Measurements from ENCODE around the gene RBM38. TPM values are rescaled to one million over a fixed set of nuclear protein-coding genes. Genes with fewer than 3 reads are reported as not detected.
"Not testable (repeated sequence)": the region's sequence is repeated elsewhere in the genome, so short reads cannot be mapped to it uniquely, and the experiment has no call there.

The RBM38 gene
- total RNA-seq, 6 donors from 2014 or later = 14.7 to 27.5 (median 22.3) TPM

DNA sequence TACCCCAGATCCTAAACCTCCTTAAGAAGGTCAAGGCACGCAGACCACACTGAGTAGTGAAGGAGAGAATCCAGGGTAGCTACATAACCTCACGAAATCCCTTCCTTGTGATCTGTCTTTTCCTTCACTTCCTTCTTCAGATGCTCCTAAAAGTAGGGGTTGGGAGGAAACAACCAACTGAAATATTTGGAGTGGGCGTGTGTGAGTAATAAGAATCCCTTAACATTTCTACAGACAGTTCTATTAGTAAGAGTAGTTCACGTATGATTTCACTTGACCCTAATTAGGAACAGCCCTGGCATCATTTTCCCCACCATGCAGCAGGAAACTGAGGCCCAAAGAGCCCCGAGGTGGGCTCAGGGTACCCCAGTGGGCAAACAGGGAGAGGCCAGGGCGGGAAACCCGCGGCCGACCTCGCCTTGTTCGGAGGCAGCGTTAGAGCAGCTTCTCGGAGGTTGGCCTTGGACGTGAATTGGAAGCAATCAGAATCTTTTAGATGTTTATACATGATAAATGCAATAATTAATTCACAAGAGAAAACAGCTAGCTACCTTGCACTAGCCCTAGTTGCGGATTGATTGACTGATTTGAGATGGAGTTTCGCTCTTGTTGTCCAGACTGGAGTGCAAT is 41.0 kb upstream of the RBM38 start:
- H3K4me3 ChIP-seq = no peak overlapping the region
- TF ChIP-seq POLR2AphosphoS5 (IDR thresholded peaks at IDR 0.05) = no peak
- TF ChIP-seq EP300 (IDR thresholded peaks at IDR 0.05) = no peak
- TF ChIP-seq POLR2A (IDR thresholded peaks at IDR 0.05) = no peak
- TF ChIP-seq, protein P1, sequence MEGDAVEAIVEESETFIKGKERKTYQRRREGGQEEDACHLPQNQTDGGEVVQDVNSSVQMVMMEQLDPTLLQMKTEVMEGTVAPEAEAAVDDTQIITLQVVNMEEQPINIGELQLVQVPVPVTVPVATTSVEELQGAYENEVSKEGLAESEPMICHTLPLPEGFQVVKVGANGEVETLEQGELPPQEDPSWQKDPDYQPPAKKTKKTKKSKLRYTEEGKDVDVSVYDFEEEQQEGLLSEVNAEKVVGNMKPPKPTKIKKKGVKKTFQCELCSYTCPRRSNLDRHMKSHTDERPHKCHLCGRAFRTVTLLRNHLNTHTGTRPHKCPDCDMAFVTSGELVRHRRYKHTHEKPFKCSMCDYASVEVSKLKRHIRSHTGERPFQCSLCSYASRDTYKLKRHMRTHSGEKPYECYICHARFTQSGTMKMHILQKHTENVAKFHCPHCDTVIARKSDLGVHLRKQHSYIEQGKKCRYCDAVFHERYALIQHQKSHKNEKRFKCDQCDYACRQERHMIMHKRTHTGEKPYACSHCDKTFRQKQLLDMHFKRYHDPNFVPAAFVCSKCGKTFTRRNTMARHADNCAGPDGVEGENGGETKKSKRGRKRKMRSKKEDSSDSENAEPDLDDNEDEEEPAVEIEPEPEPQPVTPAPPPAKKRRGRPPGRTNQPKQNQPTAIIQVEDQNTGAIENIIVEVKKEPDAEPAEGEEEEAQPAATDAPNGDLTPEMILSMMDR (IDR thresholded peaks at IDR 0.05) = no peak
- ATAC-seq (ENCODE audit: low FRiP score in 2 of 2) (no peak), DNase-seq (peak in 1 of 2 donors; percentile 70)
- peaks cover 12 to 19% (median 13%) of the 10 kb centered on the region in 4 donors for H3K4me1 ChIP-seq
- H3K9me3 ChIP-seq = no peaks in the 10 kb centered on the region
- 88 to 91% methylated on average over 16 of the region's 16 CpGs for WGBS, 2 donors
- no peaks in the 10 kb centered on the region for H3K27me3 ChIP-seq
- no peak overlapping the region for H3K27ac ChIP-seq
- H3K36me3 ChIP-seq = peaks cover 7 to 14% (median 10%) of the 10 kb centered on the region in 4 donors

DNA sequence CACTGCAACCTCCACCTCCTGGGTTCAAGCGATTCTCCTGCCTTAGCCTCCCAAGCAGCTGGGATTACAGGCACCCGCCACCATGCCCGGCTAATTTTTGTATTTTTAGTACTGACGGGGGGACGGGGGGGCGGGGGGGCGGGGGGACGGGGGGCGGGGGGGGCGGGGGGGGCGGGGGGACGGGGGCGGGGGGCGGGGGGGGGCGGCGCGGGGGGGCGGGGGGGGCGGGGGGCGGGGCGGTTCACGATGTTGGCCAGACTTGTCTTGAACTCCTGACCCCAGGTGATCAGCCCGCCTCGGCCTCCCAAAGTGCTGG is 40.5 kb upstream of the RBM38 start:
- H3K36me3 ChIP-seq = peaks cover 7 to 18% (median 12%) of the 10 kb centered on the region in 4 donors
- ATAC-seq (ENCODE audit: low FRiP score in 2 of 2); DNase-seq; H3K9me3 ChIP-seq; H3K27me3 ChIP-seq: not testable (repeated sequence)
- H3K4me3 ChIP-seq = peak overlapping the region; percentile 83 to 97 (median 89)
- peaks cover 12 to 19% (median 13%) of the 10 kb centered on the region in 4 donors for H3K4me1 ChIP-seq
- WGBS, 2 donors = 39% methylated on average over 4 of the region's 24 CpGs; no CpG with 5 or more reads in 1 of the 2 donors
- peak overlapping the region; percentile 88 to 94 (median 90) for H3K27ac ChIP-seq

DNA sequence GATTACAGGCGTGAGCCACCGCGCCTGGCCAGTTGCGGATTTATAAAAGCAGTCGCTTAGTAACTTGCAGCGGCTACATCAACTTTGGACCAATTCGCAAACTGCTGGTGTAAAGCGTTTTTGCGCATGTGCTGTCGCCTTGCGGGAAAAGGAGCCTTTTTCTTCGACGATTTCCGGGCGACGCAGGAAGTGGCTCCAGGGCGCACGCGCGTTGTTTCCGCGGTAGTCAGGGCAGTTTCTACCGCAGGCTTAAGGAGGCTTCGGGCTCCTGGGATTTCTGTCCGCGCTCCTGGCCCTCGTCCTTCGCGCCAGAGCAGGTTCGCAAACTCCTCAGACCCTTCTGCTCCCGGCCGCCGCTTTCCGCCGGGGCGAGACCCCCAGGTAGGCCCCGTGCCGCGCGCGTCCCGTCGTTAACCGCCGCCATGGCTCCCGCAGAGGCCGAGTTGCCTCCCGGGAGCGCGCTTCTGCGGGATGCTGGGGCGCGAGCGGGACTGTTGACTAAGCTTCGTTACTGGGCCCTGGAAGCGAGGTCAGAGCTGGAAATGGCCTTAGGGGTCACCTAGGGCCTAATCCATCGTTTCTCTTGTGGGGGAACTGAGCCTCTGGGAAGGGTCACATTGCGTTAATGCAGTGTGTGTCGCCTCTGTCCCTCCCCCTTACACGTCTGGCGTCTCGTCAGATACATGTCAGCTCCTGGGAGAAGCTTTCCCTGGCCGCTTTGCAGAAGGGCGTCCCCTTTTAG is 40.0 kb upstream of the RBM38 start, which contains the start of gene RAE1:
TSS of gene RAE1 (plus strand) at position 214 of the 742 bp plus-strand sequence. CDS start 2,784 bp downstream, outside the sequence.
- H3K9me3 ChIP-seq = no peaks in the 10 kb centered on the region
- H3K4me1 ChIP-seq = peaks cover 12 to 19% (median 13%) of the 10 kb centered on the region in 4 donors
- peak within 1 kb of the TSS; percentile 83 to 97 (median 89) for H3K4me3 ChIP-seq
- TF ChIP-seq POLR2AphosphoS5 (IDR thresholded peaks at IDR 0.05) (peak; percentile 76 to 83), EP300 (IDR thresholded peaks at IDR 0.05) (no peak), POLR2A (IDR thresholded peaks at IDR 0.05) (peak in 2 of 4 donors; percentile 37 to 63)
- TF ChIP-seq, protein P1 (IDR thresholded peaks at IDR 0.05) = no peak
- H3K36me3 ChIP-seq = peaks cover 7 to 22% (median 15%) of the 10 kb centered on the region in 4 donors
- peak within 1 kb of the TSS; percentile 88 to 94 (median 90) for H3K27ac ChIP-seq
- DNase-seq = peak; percentile 89 to 95
- peak; percentile 87 to 96 for ATAC-seq (ENCODE audit: low FRiP score in 2 of 2)
- H3K27me3 ChIP-seq = no peaks in the 10 kb centered on the region
- WGBS, 2 donors = 0 to 1% methylated on average over 31 to 59 of the region's 64 CpGs

DNA sequence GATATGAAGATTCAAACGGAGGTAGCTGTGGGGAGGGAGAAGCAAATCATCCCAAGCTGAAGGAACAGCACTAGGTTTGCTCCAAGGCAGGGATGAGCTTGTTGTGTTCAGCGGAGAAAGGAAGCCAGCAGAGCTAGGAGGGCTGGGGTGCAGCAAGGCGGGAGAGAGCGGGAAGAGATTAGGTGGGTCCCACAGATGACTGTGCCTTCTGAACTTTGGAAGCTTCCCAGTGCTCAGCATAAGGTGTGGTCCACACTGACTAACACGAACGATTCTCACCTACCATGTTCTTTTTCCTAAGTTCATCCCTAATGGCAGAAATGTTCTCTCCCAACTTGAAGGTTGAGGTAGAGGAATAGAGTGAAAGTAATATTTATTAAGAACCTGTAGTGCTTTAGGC is 38.9 kb upstream of the RBM38 start:
- TF ChIP-seq POLR2A (IDR thresholded peaks at IDR 0.05) (no peak), POLR2AphosphoS5 (IDR thresholded peaks at IDR 0.05) (no peak), EP300 (IDR thresholded peaks at IDR 0.05) (no peak)
- TF ChIP-seq, protein P1 (IDR thresholded peaks at IDR 0.05) = no peak
- ATAC-seq (ENCODE audit: low FRiP score in 2 of 2) (no peak), DNase-seq (no peak)
- H3K4me3 ChIP-seq = peak overlapping the region in 2 of 4 donors; percentile 88 to 97
- no peaks in the 10 kb centered on the region for H3K9me3 ChIP-seq
- H3K27me3 ChIP-seq = no peaks in the 10 kb centered on the region
- H3K27ac ChIP-seq = no peak overlapping the region
- peaks cover 12 to 19% (median 13%) of the 10 kb centered on the region in 4 donors for H3K4me1 ChIP-seq
- H3K36me3 ChIP-seq = peaks cover 7 to 33% (median 16%) of the 10 kb centered on the region in 4 donors
- 79 to 83% methylated on average over 6 of the region's 6 CpGs for WGBS, 2 donors

DNA sequence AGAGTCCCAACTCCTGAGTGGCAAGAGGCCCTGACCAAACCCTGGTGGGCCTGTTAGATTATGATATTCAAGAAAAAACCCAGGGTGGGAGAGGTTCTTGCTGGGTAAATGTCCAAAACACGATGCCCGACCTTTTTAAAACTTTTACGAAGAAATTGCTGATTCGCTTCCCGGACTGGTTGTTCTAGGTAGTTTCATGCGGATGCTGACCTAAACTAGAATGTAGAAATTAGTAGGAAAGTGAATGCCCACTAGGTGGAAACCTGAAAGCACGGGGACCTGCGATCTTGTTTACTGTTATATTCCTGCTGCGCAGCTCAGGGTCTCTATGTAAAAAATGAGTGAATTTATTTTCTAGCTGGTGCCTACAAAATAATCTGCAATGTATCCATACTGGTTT is 37.8 kb upstream of the RBM38 start:
- Histone ChIP-seq H3K9me3 (no peaks in the 10 kb centered on the region), H3K4me1 (peaks cover 12 to 19% (median 13%) of the 10 kb centered on the region in 4 donors), H3K27ac (no peak overlapping the region), H3K4me3 (no peak overlapping the region), H3K27me3 (no peaks in the 10 kb centered on the region), H3K36me3 (peaks cover 7 to 33% (median 16%) of the 10 kb centered on the region in 4 donors)
- TF ChIP-seq, protein P1 (IDR thresholded peaks at IDR 0.05) = no peak
- WGBS, 2 donors = 90 to 93% methylated on average over 9 of the region's 9 CpGs
- no peak for ATAC-seq (ENCODE audit: low FRiP score in 2 of 2)
- no peak for DNase-seq
